Fibroblast of pulmonary artery (primary cell): ENCODE results near the gene GPR62.

Experiments
- DNase-seq: peaks from one replicate; pipeline ENCODE4 v3.0.0-alpha.2; 2010; ENCODE audit warnings: low read depth
- H3K4me3 ChIP-seq: replicated peaks from 2 replicates; pipeline ENCODE4 v1.5.1; 2011; ENCODE audit warnings: low read depth, mild to moderate bottlenecking, control low read depth, low read length, moderate library complexity
- TF ChIP-seq, protein P1 (sequence below): IDR thresholded peaks from 2 replicates; pipeline ENCODE4 v1.5.1; 2011; ENCODE audit warnings: mild to moderate bottlenecking, control low read depth, low read length, inconsistent platforms; ENCODE audit errors: missing control alignments

Gene GPR62

DNA sequence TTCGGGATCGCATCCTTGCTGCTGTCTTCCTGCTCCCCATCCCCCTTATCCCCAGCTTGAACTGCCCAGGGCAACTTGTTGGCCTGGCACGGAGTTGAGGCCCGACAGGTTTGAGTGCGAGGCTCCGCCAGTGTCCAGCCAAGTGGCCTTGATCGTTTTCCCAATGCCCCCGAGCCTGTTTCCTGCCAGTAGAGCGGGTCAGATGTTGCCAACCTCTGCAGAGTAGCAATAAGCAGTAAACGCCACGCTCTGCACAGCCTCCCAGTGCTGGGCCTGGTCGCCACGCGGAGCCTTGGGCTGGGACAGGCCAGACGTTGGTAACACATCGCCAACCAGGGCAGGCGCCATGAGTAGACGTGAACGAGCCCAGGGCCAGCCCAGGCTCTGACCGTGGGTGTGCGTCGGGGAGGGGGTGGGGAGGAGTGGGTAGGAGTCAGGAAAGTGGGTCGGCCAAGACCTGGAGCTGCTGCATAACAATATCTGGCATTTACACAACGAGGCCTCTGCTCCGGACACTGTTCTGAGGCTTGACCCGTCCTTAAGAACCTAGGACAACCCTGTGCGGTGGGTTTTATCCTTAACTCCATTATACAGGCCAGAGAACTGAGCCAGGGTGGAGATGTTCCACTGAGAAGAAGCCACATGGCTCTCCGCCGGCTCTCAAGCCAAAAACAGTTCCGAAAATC, 19.2 kb downstream of the GPR62 start:
- TF ChIP-seq, protein P1, sequence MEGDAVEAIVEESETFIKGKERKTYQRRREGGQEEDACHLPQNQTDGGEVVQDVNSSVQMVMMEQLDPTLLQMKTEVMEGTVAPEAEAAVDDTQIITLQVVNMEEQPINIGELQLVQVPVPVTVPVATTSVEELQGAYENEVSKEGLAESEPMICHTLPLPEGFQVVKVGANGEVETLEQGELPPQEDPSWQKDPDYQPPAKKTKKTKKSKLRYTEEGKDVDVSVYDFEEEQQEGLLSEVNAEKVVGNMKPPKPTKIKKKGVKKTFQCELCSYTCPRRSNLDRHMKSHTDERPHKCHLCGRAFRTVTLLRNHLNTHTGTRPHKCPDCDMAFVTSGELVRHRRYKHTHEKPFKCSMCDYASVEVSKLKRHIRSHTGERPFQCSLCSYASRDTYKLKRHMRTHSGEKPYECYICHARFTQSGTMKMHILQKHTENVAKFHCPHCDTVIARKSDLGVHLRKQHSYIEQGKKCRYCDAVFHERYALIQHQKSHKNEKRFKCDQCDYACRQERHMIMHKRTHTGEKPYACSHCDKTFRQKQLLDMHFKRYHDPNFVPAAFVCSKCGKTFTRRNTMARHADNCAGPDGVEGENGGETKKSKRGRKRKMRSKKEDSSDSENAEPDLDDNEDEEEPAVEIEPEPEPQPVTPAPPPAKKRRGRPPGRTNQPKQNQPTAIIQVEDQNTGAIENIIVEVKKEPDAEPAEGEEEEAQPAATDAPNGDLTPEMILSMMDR = no peak
- DNase-seq = no peak
- peak overlapping the region; percentile 69 for H3K4me3 ChIP-seq

DNA sequence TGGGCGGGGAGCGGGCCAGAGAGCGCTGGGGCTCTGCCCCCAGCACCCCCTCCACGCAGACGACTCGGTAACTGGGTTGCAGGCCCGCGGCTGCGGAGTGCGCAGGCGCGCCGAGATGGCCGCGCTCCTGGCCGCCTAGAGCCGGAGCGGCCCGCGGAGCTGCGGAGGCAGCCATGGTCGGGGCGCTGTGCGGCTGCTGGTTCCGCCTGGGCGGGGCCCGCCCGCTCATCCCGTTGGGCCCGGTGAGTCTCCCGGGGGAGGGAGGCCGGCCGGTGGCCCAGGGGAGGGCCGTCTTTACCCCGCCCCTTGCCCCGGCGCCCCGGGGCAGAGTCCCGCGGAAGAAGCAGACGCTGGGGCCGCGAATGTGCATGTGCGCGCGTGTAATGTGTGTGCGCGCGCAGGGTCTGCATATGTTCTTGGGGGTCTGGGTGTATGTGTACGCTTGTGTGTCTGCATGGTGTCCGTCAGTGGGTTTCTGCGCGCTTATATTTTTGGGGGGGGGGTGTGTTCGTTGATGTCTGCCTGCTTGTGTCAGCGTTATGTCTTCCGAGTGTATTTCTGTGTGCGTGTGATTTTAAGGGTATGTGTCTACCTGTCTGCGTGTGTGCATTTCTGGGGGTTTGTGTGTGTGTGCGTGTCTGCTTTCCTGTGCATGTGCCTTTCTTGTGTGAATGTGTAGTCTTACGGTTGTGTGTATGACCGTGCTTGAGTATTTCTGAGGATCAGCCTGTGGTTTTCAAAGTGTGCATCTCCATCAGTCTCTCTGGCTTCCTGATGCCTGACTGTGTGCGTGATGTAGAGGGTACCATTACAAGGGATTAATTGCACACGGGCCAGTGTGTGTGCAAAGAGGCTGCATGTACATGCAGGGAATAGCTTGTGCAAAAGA, 20.0 kb downstream of the GPR62 start, which contains the start of gene ABHD14A:
TSS of gene ABHD14A (plus strand) at position 102 of the 889 bp plus-strand sequence. CDS start at position 174, 72 bp downstream.
- DNase-seq = peak; percentile 64
- peak within 1 kb of the TSS; percentile 69 for H3K4me3 ChIP-seq
- TF ChIP-seq, protein P1 = no peak

DNA sequence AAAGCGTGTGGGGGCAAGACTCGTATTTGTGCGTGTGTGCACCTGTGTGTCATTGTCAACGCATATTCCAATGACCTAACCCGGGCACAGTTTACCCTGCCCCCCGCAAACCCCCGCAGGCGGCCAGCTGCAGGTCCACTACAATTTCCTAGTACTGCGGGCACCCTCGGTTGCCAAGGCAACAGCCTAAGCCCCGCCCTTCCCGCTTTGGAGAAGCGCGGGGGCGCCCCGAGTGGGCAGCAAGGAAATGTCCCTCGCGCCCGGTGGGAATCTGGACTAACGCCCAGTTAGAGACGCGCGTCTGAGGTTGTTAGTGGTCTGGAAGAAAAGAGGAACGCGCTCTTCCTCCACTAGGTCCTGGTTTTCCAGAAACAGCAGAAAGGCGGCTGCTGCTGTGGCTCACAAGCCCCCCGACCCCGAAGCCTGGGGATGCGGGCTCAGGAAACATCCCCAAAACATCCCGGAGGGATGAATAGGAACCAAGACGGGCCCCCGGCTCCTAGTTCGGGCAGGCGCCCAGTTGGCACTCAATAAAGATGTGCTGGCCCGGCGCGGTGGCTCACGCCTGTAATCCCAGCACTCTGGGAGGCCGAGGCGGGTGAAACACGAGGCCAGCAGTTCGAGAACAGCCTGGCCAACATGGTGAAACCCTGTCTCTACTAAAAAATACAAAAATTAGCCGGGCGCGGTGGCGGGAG, 20.8 kb downstream of the GPR62 start:
- DNase-seq = peak; percentile 59
- TF ChIP-seq, protein P1 = no peak
- peak overlapping the region; percentile 69 for H3K4me3 ChIP-seq

- TF ChIP-seq, protein P1 = no peak
- no peak overlapping the region for H3K4me3 ChIP-seq
- no peak for DNase-seq
Measured at GRCh38 chr3:51977446-51978142, 22.4 kb downstream of the GPR62 start.

DNA sequence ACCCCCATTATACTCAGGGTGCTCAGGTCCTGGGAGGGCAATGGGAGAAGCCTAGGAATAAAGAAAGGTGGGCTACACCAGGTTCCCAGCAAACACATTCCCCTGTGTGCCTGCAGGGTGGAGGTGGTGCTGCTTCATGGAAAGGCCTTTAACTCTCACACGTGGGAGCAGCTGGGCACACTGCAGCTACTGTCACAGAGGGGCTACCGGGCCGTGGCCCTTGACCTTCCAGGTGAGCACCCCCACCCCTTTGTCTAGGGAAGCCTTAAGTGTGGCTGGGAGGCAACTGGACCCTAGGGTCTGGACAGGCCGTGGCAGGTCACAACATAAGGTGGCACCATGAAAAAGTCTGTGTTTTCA, 22.9 kb downstream of the GPR62 start:
- no peak for DNase-seq
- no peak overlapping the region for H3K4me3 ChIP-seq
- TF ChIP-seq, protein P1 = no peak

DNA sequence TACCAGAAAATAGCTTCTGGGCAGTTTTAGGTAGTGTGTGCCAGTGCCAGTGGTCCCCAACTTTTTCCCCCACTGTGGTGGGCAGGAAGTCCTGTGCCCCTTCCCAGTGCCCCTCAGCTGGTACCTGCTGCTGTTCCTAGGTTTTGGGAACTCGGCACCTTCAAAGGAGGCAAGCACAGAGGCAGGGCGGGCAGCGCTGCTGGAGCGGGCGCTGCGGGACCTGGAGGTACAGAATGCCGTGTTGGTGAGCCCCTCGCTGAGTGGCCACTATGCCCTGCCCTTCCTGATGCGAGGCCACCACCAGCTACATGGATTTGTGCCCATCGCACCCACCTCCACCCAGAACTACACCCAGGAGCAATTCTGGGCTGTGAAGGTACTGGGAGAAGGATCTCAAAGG, 25.1 kb downstream of the GPR62 start:
- TF ChIP-seq, protein P1 = no peak
- no peak for DNase-seq
- no peak overlapping the region for H3K4me3 ChIP-seq
